Body of pancreas (tissue), 4 donors: Measurements from ENCODE around the gene CD6.

Experiments
- CTCF ChIP-seq, 7 experiments: fragments of 450-650 bp in 4 of 7; fragments of 200-600 bp in 3 of 7; sonication (generic) in 3 of 7; IDR thresholded peaks; one replicate each; pipeline ENCODE4 v1.5.1; 2016 to 2019; ENCODE audit warnings: antibody characterized with exemption in 7 of 7
- POLR2A ChIP-seq, 3 donors: fragments of 450-650 bp; IDR thresholded peaks; one replicate each; pipeline ENCODE4 v1.6.1; 2016; ENCODE audit warnings: antibody characterized with exemption in 3 of 3, mild to moderate bottlenecking in 2 of 3

GRCh38 chr11:60937811-60938210 is 33.7 kb upstream of the CD6 start:
- no peak for TF ChIP-seq CTCF (IDR thresholded peaks at IDR 0.05)
- TF ChIP-seq POLR2A (IDR thresholded peaks at IDR 0.05): no peak
